Omental fat pad (tissue), 4 donors: ENCODE results near the gene ARHGAP29. TPM values are rescaled to one million over a fixed set of nuclear protein-coding genes. Genes with fewer than 3 reads are reported as not detected.
"Not testable (repeated sequence)": the region's sequence is repeated elsewhere in the genome, so short reads cannot be mapped to it uniquely, and the experiment has no call there.

ENCODE experiments used
- ATAC-seq: fragments of 150-250 bp; one replicate; pipeline ENCODE4 v1.9.1; 2016; ENCODE audit warnings: mild to moderate bottlenecking, moderate library complexity; ENCODE audit not compliant: low FRiP score
- DNase-seq: peaks from one replicate; pipeline ENCODE4 v3.0.0-alpha.2; 2019; ENCODE audit warnings: low spot score
- CTCF ChIP-seq, 3 donors: fragments of 450-650 bp; IDR thresholded peaks; one replicate each; pipeline ENCODE4 v1.5.1; 2016 to 2017; ENCODE audit warnings: antibody characterized with exemption in 3 of 3, mild to moderate bottlenecking in 3 of 3, moderate library complexity in 2 of 3
- total RNA-seq, 4 donors: library from RNA; depleted of rRNA; stranded (reverse); fragments of >200 nt; gene quantifications; one replicate each; pipeline ENCODE4 v1.1.0, GENCODE V29; 2016

ARHGAP29 gene
- total RNA-seq, 4 donors from 2014 or later, result 43.8 to 129 (median 77.1) TPM

- ATAC-seq (no peak), DNase-seq (no peak)
- no peak for TF ChIP-seq CTCF (IDR thresholded peaks at IDR 0.05)
Observed at GRCh38 chr1:94182191-94182590, 55.2 kb downstream of the ARHGAP29 start.

GRCh38 chr1:94180650-94181049, 56.7 kb downstream of the ARHGAP29 start:
- ATAC-seq, result no peak
- DNase-seq, result no peak
- TF ChIP-seq CTCF (IDR thresholded peaks at IDR 0.05), result no peak

DNA sequence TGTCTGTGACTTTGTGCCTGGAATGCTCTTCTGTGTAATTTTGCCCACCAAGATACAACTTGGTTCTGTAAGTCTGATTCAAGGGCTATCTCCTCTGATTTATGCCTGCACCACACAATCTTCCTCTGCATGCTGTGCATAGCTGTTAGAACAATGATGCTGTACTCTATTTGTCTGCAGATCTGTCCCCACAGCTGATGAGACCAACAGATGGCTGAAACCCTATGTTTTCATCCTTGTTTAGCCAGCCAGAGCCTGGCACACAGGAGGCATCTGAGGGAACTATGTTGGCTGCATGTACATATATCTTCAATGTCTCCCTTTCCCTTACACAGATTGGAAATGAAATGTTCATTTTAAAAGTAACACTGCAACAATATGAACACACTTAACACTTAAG, 58.5 kb downstream of the ARHGAP29 start:
- TF ChIP-seq CTCF (IDR thresholded peaks at IDR 0.05), result no peak
- DNase-seq, result no peak
- ATAC-seq, result no peak

DNA sequence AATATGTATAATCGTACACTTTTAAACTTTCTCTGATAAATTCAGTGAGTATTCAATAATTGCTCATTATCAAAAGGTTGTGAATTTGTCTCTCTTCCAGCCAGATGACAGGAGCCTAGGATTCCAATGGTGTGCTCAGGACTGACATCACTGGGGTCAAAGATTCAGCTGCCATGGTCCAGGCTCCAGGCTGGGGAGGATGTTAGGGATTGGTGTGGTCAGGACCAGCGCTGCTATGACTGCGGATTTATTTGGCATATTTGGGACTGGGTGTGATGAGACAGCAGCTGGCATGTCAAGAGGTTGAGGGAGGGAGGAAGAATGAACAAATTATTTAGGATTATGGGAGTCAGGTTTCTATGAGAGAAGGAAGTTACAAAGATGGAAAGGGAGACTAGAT, 68.3 kb downstream of the ARHGAP29 start:
- TF ChIP-seq CTCF (IDR thresholded peaks at IDR 0.05), result no peak
- ATAC-seq, result no peak
- no peak for DNase-seq

DNA sequence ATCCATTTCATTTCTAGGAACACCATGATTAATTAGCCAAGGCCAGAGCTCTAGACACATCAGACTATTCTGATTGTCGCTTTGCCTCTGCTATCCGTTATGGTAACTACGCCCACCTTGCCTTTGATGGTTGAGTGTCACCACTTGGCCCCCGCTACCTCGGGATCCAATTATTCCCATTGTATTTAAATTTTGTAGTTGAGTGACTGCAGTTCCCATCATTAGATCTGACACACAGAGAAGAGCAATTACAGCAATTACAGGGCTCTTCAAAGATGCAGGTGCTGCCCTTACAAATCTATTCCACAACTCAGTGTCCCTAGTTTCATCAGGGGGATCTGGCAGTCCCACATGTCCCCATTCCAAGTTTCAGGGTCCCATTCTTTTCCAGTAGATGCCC, 71.5 kb downstream of the ARHGAP29 start:
- ATAC-seq, result no peak
- no peak for TF ChIP-seq CTCF (IDR thresholded peaks at IDR 0.05)

GRCh38 chr1:94164885-94165284, 72.5 kb downstream of the ARHGAP29 start:
- DNase-seq, ATAC-seq: not testable (repeated sequence)

More for the DNA sequence above, 71.5 kb downstream of the ARHGAP29 start:
- no peak for DNase-seq

DNA sequence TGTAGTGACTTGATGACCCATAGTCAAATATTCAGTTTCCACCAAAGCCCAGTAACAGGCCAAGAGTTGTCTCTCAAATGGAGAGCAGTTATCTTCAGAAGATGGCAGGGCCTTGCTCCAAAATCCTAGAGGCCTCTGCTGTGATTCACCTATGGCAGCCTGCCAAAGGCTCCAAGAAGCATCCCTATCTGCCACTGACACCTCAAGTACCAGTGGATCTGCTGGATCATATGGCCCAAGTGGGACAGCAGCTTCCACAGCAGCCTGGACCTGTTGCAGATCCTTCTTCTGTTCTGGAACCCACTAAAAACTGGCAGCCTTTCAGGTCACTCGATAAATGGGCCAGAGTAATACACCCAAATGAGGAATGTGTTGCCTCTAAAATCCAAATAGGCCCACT, 73.3 kb downstream of the ARHGAP29 start:
- not testable (repeated sequence) for DNase-seq, ATAC-seq

- not testable (repeated sequence) for ATAC-seq, DNase-seq
Observed at GRCh38 chr1:94163249-94163648, 74.1 kb downstream of the ARHGAP29 start.

DNA sequence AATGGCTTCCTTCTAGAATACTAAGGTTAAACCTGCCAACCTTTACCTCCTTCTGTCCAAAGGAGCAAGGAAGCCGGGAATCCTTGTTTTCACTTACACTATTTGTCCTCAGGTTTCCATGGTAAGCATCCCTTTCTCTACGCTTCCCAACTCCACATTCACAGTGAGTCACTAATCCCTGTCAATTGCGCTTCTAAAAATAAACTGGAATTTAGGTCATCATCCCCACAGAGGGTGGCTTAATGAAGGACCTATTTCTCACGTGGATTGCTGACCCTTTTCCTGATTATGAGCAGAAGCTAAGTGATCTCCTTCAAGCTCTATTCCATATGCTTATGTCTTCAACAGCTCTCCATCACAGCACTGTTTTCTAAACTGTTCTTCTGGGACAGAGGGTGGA, 76.6 kb downstream of the ARHGAP29 start:
- no peak for DNase-seq
- no peak for ATAC-seq
- no peak for TF ChIP-seq CTCF (IDR thresholded peaks at IDR 0.05)
